Epidermal melanocyte (primary cell): ENCODE data around the gene DENND2C.
A peak's percentile ranks its signal among the peaks of the same experiment; 100 is the strongest.
"Not testable (repeated sequence)": the region's sequence is repeated elsewhere in the genome, so short reads cannot be mapped to it uniquely, and the experiment has no call there.

Experiments
- DNase-seq: peaks from one replicate; pipeline ENCODE4 v3.0.0; 2011; ENCODE audit warnings: low spot score; ENCODE audit not compliant: insufficient read length

Gene DENND2C

DNA sequence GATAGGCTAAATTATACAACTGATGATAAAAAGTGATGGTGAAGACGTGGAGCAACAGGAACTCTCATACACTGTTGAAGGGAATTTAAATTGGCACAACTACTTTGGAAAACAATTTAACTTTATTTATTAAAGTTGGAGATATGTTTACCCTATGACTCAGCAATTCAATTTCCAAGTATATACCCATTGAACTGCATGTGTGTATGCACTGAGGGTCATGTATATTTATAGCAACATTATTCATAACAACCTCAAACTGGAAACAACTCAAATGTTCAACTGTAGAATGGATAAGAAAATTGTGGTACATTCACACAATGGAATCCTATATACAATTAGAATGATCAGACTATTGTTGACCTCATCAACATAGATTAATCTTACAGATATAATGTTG is 71.9 kb downstream of the DENND2C start:
- no peak for DNase-seq

DNA sequence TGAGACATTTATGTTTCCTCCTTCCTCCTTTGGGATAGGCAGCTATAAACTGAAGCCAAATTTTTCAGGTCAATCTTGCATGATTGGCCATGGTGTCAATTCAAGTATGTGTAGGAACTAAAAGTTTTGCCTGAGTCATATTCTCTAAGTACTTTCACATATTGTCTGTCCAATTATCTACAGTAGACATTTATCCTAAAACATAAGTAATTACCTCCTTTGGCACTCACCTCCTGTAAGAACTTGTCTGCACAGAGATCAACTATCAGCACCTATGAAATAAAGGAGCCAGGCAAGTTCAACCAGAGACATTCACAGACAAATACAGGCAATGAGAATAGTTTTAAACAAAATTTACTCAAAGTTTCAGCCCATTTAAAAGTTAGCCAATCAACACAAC is 74.2 kb downstream of the DENND2C start:
- DNase-seq: no peak

DNA sequence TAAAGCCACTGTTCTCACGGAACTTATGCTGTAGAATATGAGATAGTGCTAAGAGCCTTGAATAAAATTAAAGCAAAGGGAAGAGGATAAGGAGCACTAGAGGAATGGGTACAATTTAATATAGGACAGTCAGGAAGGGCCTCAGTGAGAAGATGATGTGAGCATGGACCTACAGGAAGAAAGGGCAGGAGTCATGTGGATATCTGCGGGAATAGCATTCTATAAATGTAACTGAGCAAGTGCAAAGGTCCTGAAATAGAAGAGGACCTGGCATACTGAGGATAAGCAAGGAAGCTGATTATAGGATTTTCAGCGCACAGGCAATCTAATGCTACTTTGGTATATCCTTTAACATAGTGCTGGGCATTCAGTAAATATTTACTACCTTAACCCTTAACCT is 75.8 kb downstream of the DENND2C start:
- no peak for DNase-seq

DNA sequence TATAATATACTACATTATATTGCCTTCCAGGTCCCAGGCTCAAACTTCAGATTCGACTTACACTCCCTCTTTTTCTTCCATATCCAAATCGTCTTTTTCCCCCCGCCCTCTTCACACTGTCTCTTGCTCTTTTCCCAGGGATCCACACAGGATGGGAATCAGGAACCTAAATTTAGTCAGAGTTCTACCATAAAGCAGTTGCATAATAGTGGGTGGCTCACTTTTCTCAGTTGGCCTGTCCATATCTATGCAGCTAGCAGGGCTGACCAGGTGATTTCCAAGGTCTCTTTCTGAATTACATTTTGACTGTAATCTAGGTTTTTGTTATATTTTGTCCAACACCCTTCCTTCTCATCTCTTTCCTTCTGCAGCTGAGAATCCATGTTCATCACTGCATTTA is 80.7 kb downstream of the DENND2C start:
- no peak for DNase-seq

DNA sequence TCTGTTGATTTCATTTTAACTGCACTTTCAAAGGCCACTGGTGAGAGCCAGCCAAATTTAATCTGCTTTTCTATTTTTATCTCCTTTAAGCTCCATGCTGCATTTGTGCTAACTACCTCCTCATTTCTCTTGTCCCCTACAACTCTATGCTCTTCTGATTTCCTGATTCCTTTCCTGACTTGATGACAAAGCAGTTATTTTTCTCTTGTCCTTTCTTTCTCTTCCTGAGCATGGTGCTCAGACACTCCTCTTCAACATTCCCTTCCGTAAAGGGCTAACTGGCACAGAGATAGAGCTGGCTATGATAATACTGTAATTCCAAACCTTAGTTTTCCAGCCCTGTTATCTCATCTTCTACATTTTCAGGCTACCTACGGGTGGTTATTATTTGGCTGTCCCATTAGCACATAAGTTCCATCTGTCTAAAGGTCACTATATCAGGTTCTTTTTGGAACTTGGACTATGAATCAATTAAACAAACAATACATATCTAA is 81.6 kb downstream of the DENND2C start:
- no peak for DNase-seq

DNA sequence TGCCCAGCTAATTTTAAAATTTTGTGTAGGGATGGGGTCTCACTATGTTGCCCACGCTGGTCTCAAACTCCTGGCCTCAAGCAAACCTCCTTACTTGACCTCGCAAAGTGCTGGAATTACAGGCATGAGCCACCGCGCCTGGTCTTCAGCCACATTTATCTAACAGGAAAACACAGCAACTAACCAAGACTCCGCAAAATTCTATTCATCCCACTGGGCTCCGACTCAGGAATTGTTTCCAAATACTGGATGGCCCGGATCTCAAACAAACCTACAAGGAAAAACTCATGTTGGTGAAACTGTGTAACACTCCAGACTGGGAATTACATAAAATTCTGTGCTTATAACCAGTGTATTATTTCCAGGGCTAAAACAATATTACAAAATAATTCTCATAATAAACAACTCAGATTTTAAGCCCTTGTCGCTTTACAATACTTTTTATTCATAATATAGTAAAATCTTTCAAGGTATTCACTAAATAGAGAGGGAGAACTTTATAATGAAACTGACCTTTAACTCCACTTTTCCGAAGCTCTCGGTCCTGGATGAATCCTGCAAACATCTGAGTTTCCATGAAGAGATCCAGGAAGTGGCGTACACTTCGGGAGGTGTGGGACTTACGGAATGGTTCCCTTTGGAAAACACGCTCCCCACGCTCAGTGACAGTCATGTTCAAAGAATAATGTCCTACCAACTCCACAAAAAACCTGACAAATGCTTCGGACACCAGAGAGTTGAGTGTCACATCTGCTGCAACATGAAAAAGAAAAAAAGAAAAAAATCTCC is 82.5 kb downstream of the DENND2C start:
- DNase-seq: no peak

DNA sequence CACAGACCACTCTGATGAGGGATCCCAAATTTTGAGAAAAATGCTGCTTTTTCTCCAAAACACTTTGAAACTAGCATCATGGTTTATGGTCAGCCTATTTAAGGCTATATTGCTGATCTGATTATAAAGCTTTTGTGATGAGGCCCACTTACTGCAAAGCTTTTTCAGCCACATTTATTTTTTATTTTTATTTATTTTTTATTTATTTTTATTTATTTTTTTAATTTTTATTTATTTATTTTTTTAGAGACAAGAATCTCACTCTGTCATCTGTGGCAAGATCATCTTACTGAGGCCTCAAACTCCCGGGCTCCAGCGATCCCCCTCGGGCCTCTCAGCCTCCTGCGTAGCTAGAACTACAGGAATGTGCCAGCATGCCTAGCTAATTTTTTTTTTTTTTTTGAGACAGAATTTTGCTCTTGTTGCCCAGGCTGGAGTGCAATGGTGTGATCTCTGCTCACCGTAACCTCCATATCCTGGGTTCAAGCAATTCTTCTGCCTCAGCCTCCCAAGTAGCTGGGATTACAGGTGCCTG is 83.3 kb downstream of the DENND2C start:
- no peak for DNase-seq

DNA sequence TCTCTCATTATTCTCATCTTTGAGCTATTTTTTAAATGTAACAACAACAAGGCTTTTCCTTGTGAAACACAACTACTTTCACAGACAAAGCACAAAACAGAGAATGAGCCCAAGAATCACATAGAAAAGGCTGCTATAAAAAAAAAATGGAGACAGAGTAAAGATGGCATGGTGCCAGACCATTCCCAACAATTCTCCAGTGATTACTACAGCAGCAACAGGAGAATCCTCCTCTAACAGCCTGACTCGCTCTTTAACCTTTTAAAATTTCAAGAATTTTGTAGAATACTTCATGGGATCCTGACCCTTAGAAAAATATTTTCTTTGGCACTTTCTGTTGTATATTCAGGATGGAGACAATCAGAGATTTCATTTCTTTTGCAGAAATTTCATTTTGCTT is 84.6 kb downstream of the DENND2C start:
- no peak for DNase-seq

DNA sequence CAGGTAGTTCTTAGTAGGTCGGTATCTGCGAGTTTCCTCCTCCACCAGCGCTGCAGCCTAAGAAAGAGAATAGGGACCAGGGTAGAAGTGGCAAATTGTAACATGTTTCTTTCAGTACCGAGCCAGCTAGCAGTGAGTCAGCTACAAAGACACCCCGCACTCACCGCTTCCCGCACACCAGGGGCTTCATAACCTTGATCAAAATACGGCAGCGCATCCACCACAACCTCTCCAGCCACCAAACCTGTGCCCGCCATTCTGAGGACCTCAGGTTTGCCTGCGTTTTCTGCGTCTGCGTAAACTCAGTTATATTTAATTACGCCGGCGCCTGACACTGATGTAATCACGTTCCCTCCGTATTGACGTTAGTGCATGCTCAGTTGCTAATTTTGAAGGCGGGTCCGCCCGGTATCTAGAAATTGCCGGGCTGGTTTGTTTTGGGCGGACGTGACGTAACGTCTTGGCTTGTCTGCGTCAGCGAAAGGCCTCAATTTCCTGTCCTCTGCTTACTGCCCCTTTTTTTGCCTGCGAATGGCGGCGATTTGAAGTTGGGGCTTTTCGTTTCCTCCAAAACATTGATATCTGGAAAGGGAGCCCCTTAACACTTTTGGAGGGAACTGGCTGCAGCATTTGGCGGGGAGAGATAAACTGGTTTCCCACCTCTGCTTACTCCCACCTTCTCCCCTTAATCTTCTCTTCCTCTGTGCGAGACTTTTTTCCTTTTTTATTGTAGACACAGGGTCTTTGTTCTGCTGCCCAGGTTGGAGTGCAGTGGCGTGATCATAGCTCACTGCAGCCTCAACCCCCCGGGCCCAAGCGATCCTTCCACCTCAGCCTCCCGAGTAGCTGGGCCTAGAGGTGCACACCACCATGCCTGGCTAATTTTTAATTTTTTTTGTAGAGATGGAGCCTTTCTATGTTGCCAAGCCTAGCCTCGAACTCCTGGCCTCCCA is 88.2 kb downstream of the DENND2C start, which contains the start of gene BCAS2:
Gene BCAS2, minus strand, starts transcription at position 281 of the 953 bp plus-strand sequence. Its CDS starts 24 bp downstream, at position 257.
- DNase-seq: peak; percentile 93

DNA sequence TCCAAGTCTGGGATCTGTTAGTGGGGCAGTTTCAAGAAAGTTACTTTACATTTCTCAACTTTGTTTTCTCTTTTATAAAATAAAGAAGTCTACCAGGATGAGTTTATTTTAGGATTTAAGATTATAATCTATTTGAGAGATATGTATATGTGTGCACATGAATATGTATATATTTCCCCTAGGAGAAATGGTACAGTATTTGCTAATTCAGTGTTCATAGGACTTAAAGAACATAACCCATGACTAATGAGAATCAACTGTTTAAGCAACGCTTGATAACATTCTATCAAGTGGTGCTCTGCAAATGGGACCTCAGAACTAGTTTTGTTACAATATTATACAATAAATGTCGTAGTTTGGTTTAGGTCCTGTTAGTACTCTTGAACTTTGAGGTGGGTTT is 95.5 kb downstream of the DENND2C start:
- DNase-seq: no peak

DNA sequence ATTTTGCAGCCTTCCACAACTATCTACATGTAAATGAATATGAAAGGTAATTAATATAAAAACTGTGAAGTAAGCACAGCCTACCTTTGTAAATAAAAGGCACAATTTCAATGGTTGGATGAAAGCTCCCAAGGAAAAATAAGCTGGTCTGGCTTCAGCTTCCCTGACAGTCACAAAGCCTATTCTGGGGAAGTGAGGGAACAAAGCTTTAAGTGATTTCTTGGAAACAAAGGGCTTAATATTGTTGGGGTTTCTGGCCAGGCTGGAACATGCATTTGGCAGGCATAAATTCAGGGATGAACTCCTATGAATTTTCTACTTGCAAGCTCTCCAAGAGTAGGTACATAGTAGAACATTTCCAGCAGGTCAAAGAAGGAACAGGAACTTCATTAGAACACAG is 105.7 kb downstream of the DENND2C start:
- no peak for DNase-seq

DNA sequence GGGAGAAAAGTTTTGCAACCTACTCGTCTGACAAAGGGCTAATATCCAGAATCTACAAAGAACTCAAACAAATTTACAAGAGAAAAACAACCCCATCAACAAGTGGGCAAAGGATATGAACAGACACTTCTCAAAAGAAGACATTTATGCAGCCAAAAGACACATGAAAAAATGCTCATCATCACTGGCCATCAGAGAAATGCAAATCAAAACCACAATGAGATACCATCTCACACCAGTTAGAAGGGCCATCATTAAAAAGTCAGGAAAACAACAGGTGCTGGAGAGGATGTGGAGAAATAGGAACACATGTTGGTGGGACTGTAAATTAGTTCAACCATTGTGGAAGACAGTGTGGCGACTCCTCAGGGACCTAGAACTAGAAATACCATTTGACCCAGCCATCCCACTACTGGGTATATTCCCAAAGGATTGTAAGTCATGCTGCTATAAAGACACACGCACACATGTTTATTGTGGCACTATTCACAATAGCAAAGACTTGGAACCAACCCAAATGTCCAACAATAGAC is 106.8 kb downstream of the DENND2C start:
- DNase-seq: not testable (repeated sequence)

DNA sequence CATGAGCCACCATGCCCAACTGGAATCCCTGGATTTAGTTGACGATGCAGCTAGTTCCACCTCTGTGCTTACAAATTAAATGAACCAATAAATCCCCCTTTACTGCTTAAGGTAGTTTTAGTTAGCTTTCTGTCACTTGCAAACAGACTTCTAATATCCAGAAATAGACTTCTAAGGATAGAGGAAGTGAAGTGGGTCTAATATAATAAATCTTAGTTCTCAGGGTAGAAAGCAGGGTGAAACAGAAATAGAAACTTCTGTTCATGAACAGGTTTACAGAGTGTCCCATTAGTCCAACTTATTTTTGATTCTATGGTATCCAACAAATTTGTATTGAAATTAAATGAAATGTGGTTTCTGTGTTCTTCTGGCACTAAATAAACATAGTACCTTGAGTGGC is 108.5 kb downstream of the DENND2C start:
- no peak for DNase-seq

DNA sequence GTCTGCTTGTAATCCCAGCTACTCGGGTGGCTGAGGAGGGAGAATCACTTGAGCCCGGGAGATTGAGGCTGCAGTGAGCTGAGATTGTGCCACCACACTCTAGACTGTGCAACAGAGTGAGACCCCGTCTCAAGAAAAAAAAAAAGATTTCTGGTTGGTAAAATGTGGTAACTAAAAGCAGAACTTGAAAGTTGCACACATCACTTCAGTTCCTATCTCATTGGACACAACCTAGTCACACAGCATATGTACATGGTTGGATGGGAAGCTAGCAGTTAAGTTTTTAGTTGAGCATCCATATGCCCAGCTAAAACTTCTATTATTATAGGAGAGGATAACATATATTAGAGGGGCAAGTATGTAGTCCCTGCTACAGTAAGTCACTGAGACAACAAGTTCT is 110.5 kb downstream of the DENND2C start:
- DNase-seq: no peak

DNA sequence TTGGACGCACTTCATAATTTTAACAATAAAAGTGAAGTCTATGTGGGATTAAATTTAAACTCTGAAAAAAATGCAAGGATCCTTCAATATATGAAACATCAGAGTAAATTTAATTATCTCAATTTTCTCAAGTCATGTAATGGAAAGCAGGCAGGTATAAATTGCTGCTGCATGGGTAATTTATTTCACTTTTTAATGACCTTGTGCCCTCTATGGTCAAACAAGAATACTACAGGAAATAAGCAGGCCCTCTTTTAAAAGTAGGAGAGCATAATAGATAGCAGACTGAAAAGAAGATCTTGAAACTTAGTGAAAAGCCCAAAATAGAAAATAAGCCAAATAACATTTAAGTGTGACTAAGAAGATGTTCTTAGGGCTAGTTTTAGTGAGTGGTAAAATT is 111.3 kb downstream of the DENND2C start:
- peak; percentile 26 for DNase-seq

DNA sequence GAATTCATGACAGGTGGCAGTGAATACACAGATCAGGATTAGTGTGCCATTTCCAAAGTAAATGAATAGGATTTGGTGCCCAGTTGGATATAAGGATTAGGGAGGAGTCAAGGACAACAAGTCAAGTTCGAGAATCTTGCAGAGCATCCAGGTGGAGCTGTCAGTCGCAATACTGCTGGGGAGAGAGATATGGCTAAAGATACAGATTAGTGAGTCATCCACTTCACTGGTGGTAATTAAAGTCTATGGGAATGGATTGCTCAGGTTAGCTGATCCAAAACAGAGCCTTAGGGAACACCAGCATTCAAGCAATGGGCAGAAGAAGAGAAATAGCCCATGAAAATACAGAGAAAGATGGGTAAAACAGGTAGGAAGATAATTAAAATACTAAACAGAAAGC is 115.3 kb downstream of the DENND2C start:
- no peak for DNase-seq

DNA sequence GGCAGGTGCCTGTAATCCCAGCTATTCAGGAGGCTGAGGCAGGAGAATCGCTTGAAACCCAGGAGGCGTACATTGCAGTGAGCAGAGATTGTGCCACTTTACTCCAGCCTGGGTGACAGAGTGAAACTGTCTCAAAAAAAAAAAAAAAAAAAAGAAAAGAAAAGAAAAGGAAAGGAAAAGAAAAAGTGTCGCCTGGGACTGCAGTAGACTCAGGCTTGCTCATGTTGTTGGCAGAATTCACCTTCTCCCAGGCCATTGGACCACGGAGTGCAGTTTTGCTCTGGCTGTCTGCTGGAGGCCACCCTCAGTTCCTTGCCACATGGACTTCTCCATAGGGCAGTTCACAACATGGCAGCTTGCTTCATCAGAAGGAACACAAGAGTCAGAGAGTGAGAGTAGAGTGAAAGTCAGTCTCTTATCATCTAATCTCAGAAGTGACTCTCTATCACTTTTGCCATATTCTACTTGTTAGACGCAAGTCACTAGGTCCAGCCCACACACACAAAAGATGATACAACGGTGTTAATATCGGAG is 117.7 kb downstream of the DENND2C start:
- no peak for DNase-seq

DNA sequence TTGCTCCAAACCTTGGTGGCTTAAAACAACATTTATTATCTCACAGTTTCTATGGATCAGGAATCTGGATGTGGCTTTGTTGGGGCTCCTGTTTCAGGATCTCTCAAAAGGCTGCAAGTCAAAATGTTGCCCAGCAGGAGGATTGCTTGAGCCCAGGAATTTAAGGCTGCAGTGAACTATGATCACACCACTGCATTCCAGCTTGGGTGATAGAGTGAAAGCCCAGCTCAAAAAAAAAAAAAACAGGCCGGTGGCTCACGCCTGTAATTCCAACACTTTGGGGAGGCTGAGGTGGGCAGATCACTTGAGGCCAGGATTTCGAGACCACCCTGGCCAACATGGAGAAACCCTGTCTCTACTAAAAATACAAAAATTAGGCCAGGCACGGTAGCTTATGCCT is 118.4 kb downstream of the DENND2C start:
- DNase-seq: no peak

DNA sequence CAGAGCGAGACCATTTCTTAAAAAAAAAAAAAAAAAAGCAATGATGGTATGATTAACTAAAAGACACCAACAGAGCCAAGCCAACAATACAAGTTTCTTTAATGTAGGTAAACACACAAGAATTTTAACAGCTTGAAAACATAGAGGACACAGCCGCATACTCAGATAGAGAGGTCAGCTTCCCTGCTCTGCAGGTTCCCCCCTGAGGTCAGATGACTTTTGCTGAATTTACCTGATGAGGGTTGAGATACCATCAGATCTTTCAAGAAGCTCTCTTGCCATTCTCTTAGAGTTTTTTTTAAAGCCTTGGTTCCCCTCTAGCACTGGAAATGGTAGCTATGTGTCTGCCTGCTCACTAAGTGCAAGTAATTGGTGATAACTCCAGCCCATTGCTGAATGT is 119.5 kb downstream of the DENND2C start:
- DNase-seq: no peak

DNA sequence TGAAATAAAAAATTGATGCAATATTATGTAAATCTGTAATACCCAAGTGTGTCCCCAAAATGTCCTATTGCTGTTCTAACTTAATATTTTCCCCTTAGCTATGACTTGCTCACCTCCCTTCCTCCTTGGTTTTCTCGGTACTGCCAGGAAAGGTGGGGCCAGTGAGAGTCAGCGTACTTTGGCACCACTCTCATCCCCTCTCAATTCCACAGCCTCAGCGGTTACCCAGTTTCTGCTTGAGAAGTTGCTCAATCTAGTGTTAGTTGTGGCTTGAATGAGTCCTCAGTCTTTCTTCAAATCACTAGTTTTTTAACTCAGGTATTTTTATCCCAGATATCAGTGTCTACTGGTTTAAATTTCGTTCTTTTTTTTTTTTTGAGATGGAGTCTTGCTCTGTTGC is 120.7 kb downstream of the DENND2C start:
- DNase-seq: no peak

DNA sequence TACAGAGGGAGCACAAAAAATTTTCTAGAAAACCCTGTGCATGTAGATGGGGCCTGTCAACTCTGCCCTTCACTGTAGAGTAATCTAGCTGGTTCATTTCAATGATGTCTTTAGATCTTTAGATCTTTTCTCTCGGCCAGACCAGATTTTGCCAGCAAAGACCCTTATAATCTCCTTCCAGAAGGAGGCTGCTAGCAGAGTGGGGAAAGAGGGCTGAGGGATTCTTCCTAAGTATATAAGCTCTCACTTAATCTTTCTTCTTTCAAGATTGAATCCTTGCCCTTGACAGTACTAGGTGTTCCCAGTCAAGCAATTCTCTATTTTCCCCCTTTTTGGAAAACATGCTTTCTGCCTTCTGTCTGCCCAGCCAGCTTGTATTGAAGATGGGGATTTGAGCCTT is 122.8 kb downstream of the DENND2C start:
- DNase-seq: no peak
